ENCODE data around the gene EIF3J.
"Not testable (repeated sequence)": the region's sequence is repeated elsewhere in the genome, so short reads cannot be mapped to it uniquely, and the experiment has no call there.

Gene EIF3J

DNA sequence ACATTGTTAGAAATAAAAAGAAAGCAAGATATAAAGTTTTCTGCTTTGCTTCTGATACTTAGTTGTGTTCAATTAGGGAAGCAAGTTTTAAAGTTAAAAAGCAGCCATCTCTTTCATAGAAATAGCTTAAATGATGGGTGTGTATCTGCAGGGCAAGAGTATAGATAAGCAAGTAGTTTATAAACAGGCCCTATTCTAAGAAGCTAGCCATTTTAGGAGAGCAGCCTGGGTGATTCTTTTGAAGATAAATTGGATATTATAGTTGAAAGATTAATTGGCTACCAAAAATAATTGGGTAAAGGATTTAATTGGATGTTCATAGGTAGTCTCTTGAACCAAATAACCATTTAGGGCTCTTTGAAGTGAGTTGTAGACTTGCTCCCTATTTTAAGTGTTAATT, 5.6 kb downstream of the EIF3J start:
- no peak for DNase-seq (ENCODE audit: low spot score)

DNA sequence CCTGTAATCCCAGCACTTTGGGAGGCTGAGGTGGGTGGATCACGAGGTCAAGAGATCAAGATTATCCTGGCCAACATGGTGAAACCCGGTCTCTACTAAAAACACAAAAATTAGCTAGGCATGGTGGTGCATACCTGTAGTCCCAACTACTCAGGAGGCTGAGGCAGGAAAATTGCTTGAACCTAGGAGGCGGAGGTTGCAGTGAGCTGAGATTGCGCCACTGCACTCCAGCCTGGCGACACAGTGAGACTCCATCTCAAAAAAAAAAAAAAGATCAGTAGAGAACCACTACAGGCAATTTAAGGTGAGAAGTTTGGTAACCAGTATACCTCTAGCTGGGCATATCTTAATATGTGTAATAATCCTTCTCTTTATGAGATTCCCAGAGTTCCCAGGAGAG, 7.8 kb downstream of the EIF3J start:
- not testable (repeated sequence) for DNase-seq (ENCODE audit: low spot score)

GRCh38 chr15:44545913-44546802, 9.2 kb downstream of the EIF3J start:
- peak; percentile 22 for DNase-seq (ENCODE audit: low spot score)

- DNase-seq (ENCODE audit: low spot score) = not testable (repeated sequence)
Observed at GRCh38 chr15:44549152-44549551, 12.2 kb downstream of the EIF3J start.

DNA sequence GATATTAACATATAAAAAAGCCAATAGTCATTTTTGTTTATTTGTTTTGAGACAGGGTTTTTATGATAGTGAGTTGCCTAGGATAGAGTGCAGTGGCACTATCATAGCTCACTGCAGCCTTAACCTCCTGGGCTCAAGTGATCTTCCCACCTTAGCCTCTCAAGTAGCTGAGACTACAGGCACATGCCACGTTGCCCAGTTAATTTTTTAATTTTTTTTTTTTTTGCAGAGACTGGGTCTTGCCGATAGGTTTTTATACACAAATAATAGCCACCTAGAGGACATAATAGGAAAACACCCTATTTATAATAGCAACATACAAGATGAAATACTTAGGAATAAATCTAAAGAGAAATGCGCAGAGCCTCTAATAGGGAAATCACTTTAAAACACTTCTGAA, 13.3 kb downstream of the EIF3J start:
- DNase-seq (ENCODE audit: low spot score) = no peak

DNA sequence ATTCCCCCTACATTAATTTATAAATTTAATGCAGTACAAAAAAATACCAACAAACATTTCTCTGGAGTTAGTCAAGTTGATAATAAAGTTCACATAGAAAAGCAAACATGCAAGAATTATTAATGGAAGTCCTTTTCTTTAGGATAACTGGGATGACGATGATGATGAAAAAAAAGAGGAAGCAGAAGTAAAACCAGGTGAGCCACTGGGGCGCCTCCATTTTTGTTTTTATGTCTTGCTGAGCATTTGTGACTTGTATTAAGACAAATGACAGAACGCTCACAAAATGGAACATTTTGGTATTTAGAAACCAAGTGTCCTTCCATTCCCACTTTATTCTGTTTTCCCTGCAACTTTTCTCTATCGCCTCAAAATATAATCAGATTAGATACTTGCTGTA, 13.8 kb downstream of the EIF3J start:
- no peak for DNase-seq (ENCODE audit: low spot score)

DNA sequence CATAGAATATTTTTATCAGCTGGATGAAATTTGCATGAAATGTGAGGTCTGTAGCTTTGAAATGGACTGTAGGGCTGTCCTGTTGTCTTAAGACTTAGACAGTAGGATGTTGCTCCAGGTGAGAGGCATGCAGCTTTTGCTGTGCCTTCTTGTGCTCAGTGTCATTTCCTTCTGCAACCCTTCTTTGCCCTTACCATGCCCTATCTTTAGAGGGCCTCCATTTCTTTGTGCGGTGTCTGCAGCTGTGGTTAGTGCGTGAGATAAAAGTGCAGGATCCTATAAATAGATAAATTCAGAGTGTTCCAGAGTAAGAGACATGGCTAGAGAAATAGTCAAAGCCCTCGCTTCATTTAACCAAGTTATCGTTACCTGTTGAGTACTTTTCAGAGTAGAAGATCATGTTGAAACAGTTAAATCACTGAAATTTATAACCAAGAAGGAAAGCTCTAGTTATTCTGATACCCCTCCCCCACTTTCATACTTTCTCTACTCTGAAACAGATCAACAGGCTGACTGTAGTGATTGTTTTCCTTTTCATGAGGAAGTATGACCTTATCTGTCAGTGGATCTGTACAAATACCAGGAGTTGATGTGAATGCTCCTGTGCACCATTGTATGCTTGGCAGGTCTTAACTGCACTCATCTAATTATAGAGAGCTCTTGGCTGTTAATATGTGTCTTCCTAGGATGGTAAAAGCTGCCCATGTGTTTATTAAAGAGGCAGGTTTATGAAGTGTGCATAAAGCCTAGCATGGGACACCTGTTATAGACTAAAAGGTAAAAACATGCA, 18.2 kb downstream of the EIF3J start:
- DNase-seq (ENCODE audit: low spot score) = no peak

DNA sequence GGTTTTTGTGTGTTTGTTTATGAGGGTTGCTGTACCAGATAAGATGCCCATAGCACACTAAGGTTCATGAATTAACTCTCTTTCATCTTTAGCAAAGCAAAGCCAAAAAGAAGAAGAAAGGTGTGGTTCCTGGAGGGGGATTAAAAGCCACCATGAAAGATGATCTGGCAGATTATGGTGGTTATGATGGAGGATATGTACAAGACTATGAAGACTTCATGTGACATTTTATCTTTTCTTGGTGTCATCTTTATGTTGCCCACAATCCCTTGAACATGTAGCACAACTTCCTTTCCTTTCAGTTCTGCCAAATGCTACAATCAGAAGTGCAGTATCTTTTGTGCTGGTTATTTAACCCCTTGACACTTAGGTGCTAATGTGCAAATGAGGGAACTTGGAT, 24.0 kb downstream of the EIF3J start:
- DNase-seq (ENCODE audit: low spot score) = not testable (repeated sequence)

DNA sequence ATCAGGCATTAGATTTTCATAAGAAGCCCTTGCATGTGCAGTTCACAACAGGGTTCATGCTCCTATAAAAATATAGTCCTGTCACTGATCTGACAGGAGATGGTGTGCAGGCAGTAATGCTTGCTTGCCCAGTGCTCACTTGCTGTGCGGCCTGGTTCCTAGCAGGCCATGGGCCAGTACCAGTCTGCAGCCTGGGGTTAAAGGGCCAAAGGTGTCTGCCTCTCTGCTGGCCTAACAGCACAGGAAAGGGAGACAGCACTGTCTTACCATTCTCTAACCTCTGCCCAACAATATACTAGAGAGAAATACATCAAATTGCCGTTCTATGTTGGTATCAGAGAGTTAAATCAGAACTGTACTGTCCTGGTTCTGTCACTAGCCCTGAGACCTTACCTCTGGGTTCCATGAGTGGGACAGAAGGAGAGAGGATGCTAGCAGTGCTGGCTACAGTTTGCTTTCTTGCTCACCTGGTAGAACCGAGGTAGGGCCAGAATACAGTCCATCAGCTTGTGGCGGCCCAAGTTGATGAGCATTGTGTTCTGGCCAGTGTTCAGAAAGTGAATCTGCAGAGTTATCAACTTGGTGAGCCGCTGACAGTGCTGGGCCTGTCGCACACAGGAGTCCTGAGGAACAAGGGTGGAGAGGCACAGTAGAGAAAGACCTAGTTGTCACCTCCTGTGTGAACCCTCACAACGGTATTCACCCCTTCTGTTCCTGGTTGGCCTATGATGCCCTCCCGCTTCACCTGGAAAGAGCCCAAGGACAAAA, 28.6 kb downstream of the EIF3J start:
- no peak for DNase-seq (ENCODE audit: low spot score)

DNA sequence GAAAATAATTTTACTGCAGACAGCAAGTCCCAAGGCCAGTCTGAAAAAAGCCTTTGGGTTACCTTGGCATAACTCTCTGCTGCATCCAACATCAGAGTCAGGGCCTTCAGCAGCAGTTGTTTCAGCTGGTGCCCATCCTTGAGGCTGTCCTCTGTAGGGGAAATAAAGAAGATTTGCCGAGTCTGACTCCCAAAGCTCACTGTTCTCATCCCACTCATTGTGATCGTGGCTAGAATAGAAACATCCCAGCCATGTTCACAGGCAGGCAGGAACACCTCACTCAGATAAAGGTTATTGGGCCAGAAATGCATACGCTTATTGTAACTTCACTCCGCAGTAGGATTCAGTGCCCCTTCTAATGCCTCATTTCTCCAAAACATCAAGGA, 29.2 kb downstream of the EIF3J start:
- no peak for DNase-seq (ENCODE audit: low spot score)

- no peak for DNase-seq (ENCODE audit: low spot score)
Observed at GRCh38 chr15:44568338-44568737, 31.4 kb downstream of the EIF3J start.

- no peak for DNase-seq (ENCODE audit: low spot score)
Observed at GRCh38 chr15:44569316-44569715, 32.4 kb downstream of the EIF3J start.

GRCh38 chr15:44570361-44570760, 33.4 kb downstream of the EIF3J start:
- no peak for DNase-seq (ENCODE audit: low spot score)

- no peak for DNase-seq (ENCODE audit: low spot score)
Observed at GRCh38 chr15:44573386-44573785, 36.4 kb downstream of the EIF3J start.

DNA sequence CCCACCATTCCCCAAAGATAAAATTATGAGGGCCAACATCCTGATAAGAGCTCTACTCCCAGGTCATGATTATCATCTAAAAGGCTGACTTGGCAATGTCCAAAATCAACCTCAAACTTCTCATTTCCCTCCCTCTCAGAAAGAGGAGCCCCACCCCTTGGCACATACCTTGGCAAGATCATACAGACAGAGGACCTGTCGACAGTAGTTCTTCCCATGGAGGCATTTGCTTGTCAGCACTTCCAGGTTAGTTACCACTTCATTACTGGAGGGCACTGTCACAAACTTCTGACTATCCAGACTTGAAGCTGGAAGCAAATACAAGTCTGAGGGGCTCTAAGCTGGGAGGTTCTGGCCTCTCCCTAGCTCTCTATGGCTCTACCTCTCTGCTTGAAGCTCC, 37.8 kb downstream of the EIF3J start:
- no peak for DNase-seq (ENCODE audit: low spot score)

- no peak for DNase-seq (ENCODE audit: low spot score)
Observed at GRCh38 chr15:44580105-44580504, 43.2 kb downstream of the EIF3J start.

DNA sequence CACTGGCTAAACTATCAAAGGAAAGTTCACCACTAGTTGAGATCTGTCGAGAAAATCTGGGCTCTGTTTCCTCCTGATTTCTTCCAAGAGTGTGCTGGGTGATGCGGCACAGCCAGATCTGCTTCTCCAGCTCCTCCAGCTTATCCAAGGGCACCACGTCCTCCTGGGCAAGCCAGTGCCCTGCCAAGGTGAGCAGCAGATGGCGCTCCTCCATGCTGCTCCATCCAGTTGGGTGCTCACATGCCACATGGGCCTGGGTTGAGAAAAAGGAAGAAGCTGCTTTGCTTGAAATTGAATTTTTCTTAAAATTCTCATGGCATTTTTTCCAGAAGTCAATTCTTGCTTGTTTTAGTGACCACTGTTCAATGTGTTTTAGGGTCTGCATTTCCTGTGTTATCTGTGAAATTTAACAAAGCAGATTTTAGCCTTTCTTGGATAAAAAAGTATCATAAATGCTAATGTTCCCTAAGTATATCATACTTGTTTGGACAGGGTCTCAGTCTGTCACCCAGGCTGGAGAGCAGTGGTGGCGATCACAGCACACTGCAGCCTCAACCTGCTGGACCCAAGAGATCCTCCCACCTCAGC, 47.3 kb downstream of the EIF3J start:
- peak; percentile 25 for DNase-seq (ENCODE audit: low spot score)

- DNase-seq (ENCODE audit: low spot score) = no peak
Observed at GRCh38 chr15:44585633-44586032, 48.7 kb downstream of the EIF3J start.

DNA sequence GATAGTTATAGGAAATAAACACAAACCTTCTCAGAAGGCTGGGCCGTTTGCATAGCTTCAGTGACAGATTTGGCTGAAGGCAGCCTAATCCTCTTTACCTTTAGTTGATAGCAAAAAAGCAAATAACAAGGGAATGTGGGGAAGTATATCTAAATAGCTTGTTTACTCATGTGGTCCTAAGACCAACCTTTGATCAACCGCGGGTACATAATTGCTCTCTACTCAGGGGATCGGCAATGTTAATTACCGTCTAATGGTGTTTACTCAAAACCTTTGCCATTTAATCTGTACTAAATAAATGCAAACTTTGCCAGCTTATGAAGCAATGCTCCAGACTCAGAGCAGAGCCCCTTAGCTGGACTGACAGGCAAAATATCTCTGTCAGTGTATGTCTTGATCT, 51.6 kb downstream of the EIF3J start:
- DNase-seq (ENCODE audit: low spot score) = no peak

DNA sequence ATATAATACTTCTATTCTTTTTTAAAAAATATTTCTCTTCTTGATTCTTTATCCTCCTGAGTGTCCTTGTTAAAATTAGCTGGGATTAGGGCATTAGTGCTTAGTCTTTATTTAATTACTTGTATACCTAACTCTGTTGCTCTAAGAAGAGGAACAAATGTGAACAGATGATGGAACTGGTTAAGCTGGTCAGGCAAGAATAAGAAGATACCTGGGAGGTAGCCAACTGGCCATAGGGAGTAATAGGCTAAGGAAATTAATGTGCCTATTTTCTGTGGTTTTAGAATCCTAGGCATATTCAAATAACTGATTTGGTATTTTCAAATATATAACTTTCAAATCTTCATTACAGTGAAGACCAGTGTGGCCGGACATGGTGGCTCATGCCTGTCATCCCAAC, 54.4 kb downstream of the EIF3J start:
- DNase-seq (ENCODE audit: low spot score) = no peak

GRCh38 chr15:44593042-44593736, 56.2 kb downstream of the EIF3J start:
- no peak for DNase-seq (ENCODE audit: low spot score)

GRCh38 chr15:44595246-44595645, 58.3 kb downstream of the EIF3J start:
- no peak for DNase-seq (ENCODE audit: low spot score)

All from AG08396 (cell line).